Body of pancreas (tissue), 4 donors: ENCODE results near the gene KMT2B. TPM values are rescaled to one million over a fixed set of nuclear protein-coding genes. Genes with fewer than 3 reads are reported as not detected.
"Not testable (repeated sequence)": the region's sequence is repeated elsewhere in the genome, so short reads cannot be mapped to it uniquely, and the experiment has no call there.

Experiments
- ATAC-seq: fragments of 150-250 bp; one replicate; pipeline ENCODE4 v1.9.1; 2016
- DNase-seq, 4 donors: peaks; one replicate each; pipeline ENCODE4 v3.0.0-alpha.2; 2019
- H3K27ac ChIP-seq, 4 donors: fragments of 200-600 bp; sonication (generic); 1 replicate in 3 of 4; 2 replicates in 1 of 4; pipeline versions ENCODE4 v1.5.1 to v1.6.1; 2016 to 2019; ENCODE audit warnings: mild to moderate bottlenecking in 1 of 4, mixed read lengths in 1 of 4, moderate library complexity in 1 of 4
- H3K27me3 ChIP-seq, 2 donors: fragments of 200-600 bp; sonication (generic); one replicate each; pipeline ENCODE4 v1.6.0; 2016; ENCODE audit warnings: mild to moderate bottlenecking in 1 of 2
- H3K36me3 ChIP-seq, 2 donors: fragments of 200-600 bp; sonication (generic); replicated peaks in 1 of 2; 2 replicates each; pipeline ENCODE4 v1.5.1; 2016; ENCODE audit warnings: low read depth in 2 of 2; ENCODE audit not compliant: insufficient read depth in 1 of 2
- H3K4me1 ChIP-seq: fragments of 200-600 bp; sonication (generic); one replicate; pipeline ENCODE4 v1.6.0; 2016
- H3K4me3 ChIP-seq, 2 donors: fragments of 200-600 bp; sonication (generic); 1 replicate in 1 of 2; 2 replicates in 1 of 2; pipeline ENCODE4 v1.5.1; 2016 to 2019
- H3K9me3 ChIP-seq, 3 donors: fragments of 200-600 bp; sonication (generic); 1 replicate in 2 of 3; 2 replicates in 1 of 3; pipeline ENCODE4 v1.5.1; 2016
- POLR2A ChIP-seq, 3 donors: fragments of 450-650 bp; IDR thresholded peaks; one replicate each; pipeline ENCODE4 v1.6.1; 2016; ENCODE audit warnings: antibody characterized with exemption in 3 of 3, mild to moderate bottlenecking in 2 of 3
- WGBS, 2 donors: methylation state at CpG; one replicate each; pipeline ENCODE4 v1.1.5; 2017; 5-methylcytosine and 5-hydroxymethylcytosine counted together
- intact Hi-C: fragments of 100-400 bp; cut with DNase I; formaldehyde crosslinking; loops from one replicate; pipeline ENCODE4 v1.15.1; 2023
- total RNA-seq, 2 donors: library from RNA; depleted of rRNA; stranded (reverse); fragments of >200 nt; gene quantifications; one replicate each; pipeline ENCODE4 v1.1.0, GENCODE V29; 2016
- TF ChIP-seq, protein P1 (sequence below), 7 experiments: fragments of 450-650 bp in 4 of 7; fragments of 200-600 bp in 3 of 7; sonication (generic) in 3 of 7; IDR thresholded peaks; one replicate each; pipeline ENCODE4 v1.5.1; 2016 to 2019; ENCODE audit warnings: antibody characterized with exemption in 7 of 7

KMT2B gene
- total RNA-seq, 2 donors from 2014 or later: 18.7 to 31.6 TPM

DNA sequence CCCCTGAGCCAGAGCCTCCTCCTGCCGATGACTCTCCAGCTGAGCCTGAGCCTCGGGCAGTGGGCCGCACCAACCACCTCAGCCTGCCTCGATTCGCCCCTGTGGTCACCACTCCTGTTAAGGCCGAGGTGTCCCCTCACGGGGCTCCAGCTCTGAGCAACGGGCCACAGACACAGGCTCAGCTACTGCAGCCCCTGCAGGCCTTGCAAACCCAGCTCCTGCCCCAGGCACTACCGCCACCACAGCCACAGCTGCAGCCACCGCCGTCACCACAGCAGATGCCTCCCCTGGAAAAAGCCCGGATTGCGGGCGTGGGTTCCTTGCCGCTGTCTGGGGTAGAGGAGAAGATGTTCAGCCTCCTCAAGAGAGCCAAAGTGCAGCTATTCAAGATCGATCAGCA, 3.6 kb downstream of the KMT2B start:
- intact Hi-C loops: no loop called here
- H3K27me3 ChIP-seq: no peaks in the 10 kb centered on the region
- TF ChIP-seq POLR2A (IDR thresholded peaks at IDR 0.05): no peak
- TF ChIP-seq, protein P1, sequence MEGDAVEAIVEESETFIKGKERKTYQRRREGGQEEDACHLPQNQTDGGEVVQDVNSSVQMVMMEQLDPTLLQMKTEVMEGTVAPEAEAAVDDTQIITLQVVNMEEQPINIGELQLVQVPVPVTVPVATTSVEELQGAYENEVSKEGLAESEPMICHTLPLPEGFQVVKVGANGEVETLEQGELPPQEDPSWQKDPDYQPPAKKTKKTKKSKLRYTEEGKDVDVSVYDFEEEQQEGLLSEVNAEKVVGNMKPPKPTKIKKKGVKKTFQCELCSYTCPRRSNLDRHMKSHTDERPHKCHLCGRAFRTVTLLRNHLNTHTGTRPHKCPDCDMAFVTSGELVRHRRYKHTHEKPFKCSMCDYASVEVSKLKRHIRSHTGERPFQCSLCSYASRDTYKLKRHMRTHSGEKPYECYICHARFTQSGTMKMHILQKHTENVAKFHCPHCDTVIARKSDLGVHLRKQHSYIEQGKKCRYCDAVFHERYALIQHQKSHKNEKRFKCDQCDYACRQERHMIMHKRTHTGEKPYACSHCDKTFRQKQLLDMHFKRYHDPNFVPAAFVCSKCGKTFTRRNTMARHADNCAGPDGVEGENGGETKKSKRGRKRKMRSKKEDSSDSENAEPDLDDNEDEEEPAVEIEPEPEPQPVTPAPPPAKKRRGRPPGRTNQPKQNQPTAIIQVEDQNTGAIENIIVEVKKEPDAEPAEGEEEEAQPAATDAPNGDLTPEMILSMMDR (IDR thresholded peaks at IDR 0.05): no peak
- H3K4me3 ChIP-seq: no peak overlapping the region
- ATAC-seq (no peak), DNase-seq (no peak)
- peaks cover 27 to 36% of the 10 kb centered on the region in 2 donors for H3K36me3 ChIP-seq
- peaks cover 20% of the 10 kb centered on the region for H3K4me1 ChIP-seq
- H3K9me3 ChIP-seq: no peaks in the 10 kb centered on the region
- 93 to 95% methylated on average over 11 to 16 of the region's 16 CpGs for WGBS, 2 donors
- H3K27ac ChIP-seq: no peak overlapping the region

DNA sequence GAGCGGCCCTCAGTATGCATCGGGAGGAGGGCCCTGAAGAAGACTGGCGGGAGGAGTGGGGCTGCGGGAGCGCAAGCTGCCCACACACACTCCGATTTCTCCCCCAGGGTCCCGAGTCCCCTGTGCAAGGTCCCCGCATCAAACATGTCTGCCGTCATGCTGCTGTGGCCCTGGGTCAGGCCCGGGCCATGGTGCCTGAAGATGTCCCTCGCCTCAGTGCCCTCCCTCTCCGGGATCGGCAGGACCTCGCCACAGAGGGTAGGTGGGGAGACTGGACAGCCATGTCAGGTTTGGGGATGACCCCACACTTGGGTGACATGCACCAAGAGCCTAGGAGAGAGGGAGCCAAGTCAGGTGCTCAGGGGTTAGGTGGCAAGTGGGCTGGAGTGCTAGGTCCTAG, 4.7 kb downstream of the KMT2B start:
- Histone ChIP-seq H3K36me3 (peaks cover 27 to 44% of the 10 kb centered on the region in 2 donors), H3K27ac (no peak overlapping the region), H3K4me3 (no peak overlapping the region), H3K4me1 (peaks cover 17% of the 10 kb centered on the region), H3K9me3 (no peaks in the 10 kb centered on the region), H3K27me3 (no peaks in the 10 kb centered on the region)
- TF ChIP-seq, protein P1 (IDR thresholded peaks at IDR 0.05): no peak
- TF ChIP-seq POLR2A (IDR thresholded peaks at IDR 0.05): no peak
- intact Hi-C loops: no loop called here
- no peak for DNase-seq
- ATAC-seq: no peak
- WGBS, 2 donors: 97% methylated on average over 11 to 14 of the region's 14 CpGs

DNA sequence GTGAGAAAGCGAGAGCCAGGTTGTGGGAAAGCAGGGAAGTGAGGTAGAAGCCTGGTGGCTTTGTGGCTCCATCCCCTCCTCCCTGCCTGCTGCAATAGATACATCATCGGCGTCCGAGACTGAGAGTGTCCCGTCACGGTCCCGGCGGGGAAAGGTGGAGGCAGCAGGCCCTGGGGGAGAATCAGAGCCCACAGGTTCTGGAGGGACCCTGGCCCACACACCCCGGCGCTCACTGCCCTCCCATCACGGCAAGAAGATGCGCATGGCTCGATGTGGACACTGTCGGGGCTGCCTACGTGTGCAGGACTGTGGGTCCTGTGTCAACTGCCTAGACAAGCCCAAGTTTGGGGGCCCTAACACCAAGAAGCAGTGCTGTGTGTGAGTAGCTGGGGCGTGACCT, 5.1 kb downstream of the KMT2B start:
- TF ChIP-seq, protein P1 (IDR thresholded peaks at IDR 0.05): no peak
- TF ChIP-seq POLR2A (IDR thresholded peaks at IDR 0.05): no peak
- ATAC-seq: no peak

DNA sequence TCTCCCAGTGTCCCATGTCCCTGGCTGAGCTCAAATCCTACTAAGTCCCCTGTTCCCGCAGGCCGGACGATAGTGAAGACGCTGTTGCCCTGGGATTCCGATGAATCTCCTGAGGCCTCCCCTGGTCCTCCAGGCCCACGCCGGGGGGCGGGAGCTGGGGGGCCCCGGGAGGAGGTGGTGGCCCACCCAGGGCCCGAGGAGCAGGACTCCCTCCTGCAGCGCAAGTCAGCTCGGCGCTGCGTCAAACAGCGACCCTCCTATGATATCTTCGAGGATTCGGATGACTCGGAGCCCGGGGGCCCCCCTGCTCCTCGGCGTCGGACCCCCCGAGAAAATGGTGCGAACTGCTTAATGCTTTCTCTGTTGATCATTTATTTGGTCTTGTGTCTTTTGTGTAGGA, 5.9 kb downstream of the KMT2B start:
- intact Hi-C loops: no loop called here
- H3K4me3 ChIP-seq: no peak overlapping the region
- H3K27ac ChIP-seq: no peak overlapping the region
- ATAC-seq: no peak
- TF ChIP-seq POLR2A (IDR thresholded peaks at IDR 0.05): no peak
- TF ChIP-seq, protein P1 (IDR thresholded peaks at IDR 0.05): no peak
- H3K36me3 ChIP-seq: peaks cover 27 to 54% of the 10 kb centered on the region in 2 donors
- no peaks in the 10 kb centered on the region for H3K27me3 ChIP-seq
- 90 to 94% methylated on average over 18 to 22 of the region's 24 CpGs for WGBS, 2 donors
- DNase-seq: no peak
- H3K4me1 ChIP-seq: peaks cover 15% of the 10 kb centered on the region
- H3K9me3 ChIP-seq: no peaks in the 10 kb centered on the region

More for the DNA sequence above, 5.1 kb downstream of the KMT2B start:
- no peak overlapping the region for H3K4me3 ChIP-seq
- H3K4me1 ChIP-seq: peaks cover 17% of the 10 kb centered on the region
- H3K27me3 ChIP-seq: no peaks in the 10 kb centered on the region
- 88 to 93% methylated on average over 10 to 16 of the region's 16 CpGs for WGBS, 2 donors
- no peak overlapping the region for H3K27ac ChIP-seq
- DNase-seq: no peak
- peaks cover 27 to 48% of the 10 kb centered on the region in 2 donors for H3K36me3 ChIP-seq
- intact Hi-C loops: no loop called here
- H3K9me3 ChIP-seq: no peaks in the 10 kb centered on the region

DNA sequence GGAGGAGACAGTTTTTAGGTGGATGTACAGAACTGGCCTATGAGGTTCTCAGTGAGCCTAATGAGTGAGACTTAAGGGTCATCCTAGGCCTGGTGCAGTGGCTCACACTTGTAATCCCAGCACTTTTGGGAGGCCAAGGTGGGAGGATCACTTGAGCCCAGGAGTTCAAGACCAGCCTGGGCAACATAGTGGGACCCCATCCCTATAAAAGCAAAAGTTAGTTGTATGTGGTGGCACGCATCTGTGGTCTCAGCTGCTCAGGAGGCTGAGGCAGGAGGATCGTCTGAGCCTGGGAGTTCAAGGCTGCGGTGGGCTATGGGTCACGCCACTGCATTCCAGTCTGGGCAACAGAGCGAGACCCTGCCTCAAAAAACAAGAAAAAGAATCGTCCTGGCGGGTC, 6.3 kb downstream of the KMT2B start:
- DNase-seq, H3K4me3 ChIP-seq, ATAC-seq, H3K9me3 ChIP-seq, H3K27me3 ChIP-seq, intact Hi-C loops, H3K27ac ChIP-seq: not testable (repeated sequence)
- WGBS, 2 donors: 87 to 89% methylated on average over 7 of the region's 7 CpGs
- Histone ChIP-seq H3K36me3 (peaks cover 27 to 57% of the 10 kb centered on the region in 2 donors), H3K4me1 (peaks cover 11% of the 10 kb centered on the region)
